GM03348 (cell line): ENCODE results near the gene CDC42.

ENCODE experiments used
- DNase-seq: peaks from one replicate; pipeline ENCODE4 v3.0.0; 2012; ENCODE audit warnings: low spot score

Gene CDC42

DNA sequence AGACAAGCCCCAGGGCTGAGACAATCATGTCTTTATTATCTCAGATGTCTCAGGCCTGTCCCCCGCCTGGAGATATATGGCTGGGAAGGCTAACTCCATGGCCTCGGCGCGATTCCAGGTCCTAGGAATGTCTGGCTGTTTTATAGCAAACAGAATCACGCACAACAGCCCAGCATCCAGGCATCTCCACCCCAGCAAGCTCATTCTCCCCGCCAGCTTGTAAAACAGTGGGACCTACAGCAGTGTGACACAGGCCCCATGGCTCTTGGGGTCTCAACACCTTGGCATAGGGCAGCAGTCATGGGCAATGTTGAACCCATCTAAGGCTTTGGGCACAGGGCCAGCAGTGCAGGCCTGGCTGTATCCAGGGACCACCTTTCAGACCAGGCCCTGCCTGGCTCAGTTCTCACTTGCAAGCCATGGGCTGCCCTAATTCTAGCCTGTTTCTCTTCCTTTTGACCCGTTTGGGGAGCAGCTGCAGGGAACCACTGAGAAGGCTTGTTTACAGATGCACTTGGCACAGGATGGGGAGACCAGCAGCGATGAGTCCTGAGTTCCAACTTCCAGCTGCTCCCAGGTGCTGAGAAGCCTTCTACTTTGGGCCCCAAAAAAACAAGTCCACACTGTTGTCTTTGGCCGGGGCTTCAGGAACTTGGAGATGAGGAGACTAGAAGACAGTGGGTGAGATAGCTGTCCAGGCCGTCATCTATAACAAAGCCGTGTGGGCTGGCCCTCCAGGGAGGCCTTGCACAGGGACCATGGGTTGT is 56.0 kb downstream of the CDC42 start:
- peak; percentile 62 for DNase-seq

GRCh38 chr1:22110016-22110415 is 57.5 kb downstream of the CDC42 start:
- no peak for DNase-seq

DNA sequence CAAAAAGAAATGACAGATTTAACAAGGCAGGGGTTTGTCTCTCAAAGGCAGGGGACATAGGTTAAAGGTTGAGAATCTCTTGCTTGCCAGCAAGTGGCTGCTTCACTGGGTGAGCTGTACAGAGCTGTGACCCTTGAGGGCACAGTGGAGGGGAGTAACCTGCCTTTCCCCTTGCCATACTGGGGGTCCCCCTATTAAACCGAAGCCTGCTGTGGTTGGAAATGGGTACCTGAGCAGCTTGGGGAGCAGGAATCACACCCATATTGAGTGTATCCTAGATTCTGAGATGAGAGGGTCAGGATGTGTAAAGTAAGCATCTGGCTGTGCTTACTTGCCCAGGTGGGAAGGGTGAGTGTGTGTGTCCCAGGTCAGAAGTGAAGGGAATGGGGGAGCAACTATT is 58.6 kb downstream of the CDC42 start:
- DNase-seq: no peak

- DNase-seq: peak; percentile 70
Measured at GRCh38 chr1:22111620-22112019, 59.1 kb downstream of the CDC42 start.

DNA sequence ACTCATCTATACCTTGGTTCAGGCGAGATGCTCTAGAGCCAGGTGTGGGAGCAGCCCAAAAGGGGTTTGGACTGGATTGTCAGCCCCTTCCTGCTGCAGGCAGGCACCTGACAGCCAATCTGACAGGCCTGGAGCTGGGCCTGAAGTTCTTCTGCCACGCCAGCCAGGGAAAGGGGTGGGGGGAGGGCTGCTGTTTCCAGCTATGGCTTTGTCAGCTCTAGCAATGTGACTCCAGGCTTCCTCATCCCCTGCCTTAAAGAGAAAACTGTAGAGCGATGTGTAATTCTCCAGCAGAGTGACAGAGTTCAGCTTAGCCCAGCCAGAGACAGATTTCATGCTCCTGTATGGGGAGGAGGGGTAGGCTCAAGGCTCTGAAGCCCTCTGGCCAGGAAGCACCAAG is 60.0 kb downstream of the CDC42 start:
- DNase-seq: no peak

GRCh38 chr1:22114083-22115012 is 61.8 kb downstream of the CDC42 start:
- peak; percentile 51 for DNase-seq

DNA sequence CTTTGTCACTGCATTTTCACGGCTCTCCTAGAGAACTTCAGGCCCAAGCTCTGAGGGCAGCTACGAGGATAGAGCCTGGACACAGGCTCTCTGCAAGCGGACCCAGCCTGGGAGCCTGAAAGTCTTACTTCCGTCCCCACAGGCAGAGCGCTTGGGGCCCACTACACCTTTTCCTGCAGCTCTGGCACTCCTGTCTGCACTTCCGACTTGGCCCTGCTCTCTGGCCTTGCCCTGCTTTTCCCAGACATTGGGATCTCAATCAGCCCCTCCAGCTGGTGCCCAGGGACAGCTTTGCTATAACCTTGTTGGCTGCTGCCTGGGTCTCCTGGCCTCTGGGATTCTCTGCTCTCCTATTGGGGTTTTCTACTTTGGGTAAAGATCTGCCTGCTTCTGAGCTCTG is 62.8 kb downstream of the CDC42 start:
- no peak for DNase-seq

- no peak for DNase-seq
Measured at GRCh38 chr1:22117238-22117637, 64.7 kb downstream of the CDC42 start.

DNA sequence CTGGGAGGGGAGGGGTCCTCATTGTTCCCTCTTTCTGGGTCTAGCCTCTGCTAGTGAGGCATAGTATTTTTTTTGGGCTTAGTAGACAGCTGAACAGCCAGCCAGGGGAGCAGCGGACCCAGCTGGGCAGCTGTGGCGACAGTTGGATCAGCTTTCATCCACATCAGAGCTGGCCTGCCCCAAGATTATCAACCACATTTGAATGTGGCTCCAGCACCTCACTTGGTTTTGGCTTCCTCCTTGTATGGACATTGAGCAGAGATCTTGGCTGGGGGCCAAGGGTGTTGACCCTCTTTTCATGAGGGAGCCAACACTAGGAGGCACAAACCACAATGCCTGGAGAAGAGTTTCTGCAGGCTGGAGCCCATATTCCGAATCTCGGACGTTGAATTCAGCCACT is 65.3 kb downstream of the CDC42 start:
- DNase-seq: no peak

DNA sequence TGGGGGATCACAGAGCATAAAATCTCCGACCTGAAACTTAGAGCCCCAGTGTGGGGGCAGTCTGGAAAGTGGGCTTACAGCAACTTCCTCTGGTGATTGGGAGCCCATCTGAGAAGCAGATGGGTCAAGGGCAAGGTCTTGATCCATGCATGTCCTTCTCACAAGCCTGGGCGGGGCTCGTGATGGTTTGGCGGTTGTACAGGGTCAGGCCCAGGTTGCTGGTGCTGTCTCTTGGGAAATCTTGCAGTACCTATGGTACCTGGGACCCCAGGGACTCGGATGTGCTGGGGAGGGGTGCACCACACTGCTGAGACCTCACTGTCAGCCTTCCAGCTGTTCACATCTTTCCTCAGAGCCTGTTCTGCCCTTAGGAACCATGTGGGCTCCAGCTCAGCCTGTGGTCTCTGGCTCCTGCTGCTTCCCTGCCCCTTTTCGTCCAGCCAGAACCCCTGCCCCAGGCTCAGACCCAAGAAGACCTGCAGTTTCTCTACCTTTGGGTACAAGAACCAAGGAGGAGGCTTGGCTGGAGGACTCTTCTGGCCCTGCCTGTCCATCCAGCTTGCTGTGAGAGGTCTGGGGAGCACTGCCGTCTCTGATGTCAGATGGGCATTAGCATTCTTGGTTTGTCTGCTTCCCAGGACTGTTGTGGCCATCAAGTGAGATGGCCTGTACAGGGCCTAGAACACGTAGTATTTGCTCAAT is 65.9 kb downstream of the CDC42 start:
- no peak for DNase-seq

GRCh38 chr1:22119626-22120468 is 67.3 kb downstream of the CDC42 start:
- no peak for DNase-seq

GRCh38 chr1:22120469-22120790 is 67.9 kb downstream of the CDC42 start:
- DNase-seq: no peak

DNA sequence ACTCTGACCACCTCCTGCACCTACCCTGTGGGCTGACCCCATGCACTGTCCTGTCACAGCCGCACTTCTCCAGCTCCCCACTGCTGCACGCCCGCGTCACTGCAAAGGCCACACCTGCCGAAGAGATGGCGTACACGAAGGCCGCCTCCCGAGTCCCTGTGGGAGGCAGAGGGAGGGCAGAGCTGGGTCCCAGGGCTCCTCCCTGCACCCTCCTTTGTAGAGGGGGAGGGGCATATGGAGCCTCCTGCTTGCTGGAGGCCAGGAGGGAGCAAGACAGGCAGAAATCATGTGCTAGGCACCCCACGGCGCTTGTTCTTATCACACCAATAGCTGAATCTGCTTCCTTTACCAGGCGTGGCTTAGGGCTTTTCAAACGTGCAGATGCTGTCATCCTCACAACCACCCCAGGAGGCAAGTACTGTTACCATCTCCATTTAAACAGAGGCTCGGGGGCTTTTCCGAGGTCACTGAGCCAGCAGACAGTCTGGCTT is 69.0 kb downstream of the CDC42 start:
- DNase-seq: no peak

GRCh38 chr1:22122273-22123070 is 70.0 kb downstream of the CDC42 start:
- no peak for DNase-seq

DNA sequence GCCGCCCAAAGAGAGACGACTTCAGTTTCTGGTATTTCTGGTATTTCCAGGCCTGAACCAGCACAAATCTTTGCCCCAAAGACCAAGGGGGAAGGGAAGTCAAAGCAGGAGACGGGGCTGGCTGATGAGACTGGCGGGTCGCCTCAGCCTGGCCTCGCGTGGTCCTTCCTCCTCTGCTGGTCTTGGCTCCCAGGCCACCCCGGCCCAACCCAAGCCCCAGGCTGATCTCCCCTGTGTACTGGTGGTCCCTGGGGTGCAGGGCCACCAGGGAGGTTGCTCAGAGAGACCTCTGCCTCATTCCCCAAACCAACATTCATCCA is 70.5 kb downstream of the CDC42 start:
- peak; percentile 30 for DNase-seq

- DNase-seq: no peak
Measured at GRCh38 chr1:22123901-22124404, 71.4 kb downstream of the CDC42 start.

DNA sequence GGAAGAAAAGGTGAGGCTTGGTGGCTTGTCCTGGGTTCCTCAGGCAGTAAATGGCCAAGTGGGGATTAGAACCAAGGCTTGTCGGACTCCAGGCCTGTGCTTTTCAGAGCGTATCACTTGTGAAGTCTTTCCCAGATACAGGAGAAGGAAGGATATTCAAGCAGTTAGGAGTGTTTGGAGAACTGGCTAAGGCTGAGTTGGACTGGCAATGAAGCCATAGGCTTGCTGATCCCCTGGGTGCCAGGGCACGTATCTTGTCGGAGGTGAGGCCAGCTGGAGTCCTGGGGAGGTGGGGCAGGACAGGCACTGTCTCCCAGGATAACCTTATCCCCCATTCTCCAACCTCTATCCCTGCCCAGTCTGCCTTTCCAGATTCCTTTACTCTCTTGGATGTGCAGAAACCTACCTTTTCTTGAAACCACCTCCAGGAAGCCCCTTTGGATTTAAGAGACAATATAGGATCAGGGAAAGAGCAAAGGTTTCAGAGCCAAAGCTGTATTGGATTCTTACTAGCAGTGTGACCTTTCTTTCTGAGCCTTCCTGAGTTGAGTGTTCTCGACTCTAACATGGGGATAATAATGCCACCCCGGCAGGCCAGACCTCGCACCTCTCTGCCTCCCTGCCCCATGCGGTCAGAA is 72.2 kb downstream of the CDC42 start:
- no peak for DNase-seq

GRCh38 chr1:22126531-22126930 is 74.0 kb downstream of the CDC42 start:
- DNase-seq: no peak

DNA sequence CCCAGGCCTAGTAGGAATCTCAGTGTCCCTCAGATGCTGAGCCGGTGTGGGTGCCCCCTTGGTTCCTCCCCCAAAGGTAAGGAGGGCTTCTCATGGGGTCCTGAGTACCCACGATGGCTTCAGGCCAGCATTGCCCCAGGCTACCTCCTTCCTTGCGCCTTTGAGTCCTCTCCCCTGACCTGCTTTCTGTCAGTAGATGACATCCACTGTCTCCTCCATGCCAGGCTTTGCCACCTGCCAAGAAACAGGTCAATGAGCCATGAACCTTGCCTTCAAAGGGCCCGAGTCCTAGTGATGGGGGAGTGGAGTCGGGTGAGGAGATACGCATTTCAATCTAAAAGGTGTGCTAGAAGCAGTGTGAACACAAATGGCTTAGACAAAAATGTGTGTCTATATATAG is 74.7 kb downstream of the CDC42 start:
- DNase-seq: no peak

- DNase-seq: no peak
Measured at GRCh38 chr1:22127731-22128130, 75.2 kb downstream of the CDC42 start.
